ENCODE results near the gene FRAS1.

The FRAS1 gene

DNA sequence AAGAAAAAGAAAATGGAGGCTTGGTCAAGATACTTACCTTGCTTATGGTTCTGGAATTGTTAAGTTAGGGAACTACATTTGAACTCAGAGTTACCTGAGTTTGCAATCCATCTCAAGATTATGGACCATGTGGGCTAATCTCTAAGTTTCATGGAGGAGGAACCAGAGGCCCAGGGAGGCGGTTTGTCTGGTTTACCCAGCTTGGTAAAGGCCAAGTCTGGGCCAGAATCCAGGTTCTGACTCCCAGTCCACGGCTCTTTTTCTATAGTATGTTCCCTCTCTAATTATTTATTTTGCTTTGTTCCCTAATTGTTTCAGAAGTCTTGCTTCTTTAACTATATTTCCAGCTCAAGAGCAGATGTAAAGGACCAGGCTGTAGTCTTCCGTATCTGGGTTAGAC, 168.1 kb downstream of the FRAS1 start:
- H3K4me3 ChIP-seq (ENCODE audit: low read length), result no peak overlapping the region
- DNase-seq (ENCODE audit: low read depth), result no peak
- TF ChIP-seq, protein P1, sequence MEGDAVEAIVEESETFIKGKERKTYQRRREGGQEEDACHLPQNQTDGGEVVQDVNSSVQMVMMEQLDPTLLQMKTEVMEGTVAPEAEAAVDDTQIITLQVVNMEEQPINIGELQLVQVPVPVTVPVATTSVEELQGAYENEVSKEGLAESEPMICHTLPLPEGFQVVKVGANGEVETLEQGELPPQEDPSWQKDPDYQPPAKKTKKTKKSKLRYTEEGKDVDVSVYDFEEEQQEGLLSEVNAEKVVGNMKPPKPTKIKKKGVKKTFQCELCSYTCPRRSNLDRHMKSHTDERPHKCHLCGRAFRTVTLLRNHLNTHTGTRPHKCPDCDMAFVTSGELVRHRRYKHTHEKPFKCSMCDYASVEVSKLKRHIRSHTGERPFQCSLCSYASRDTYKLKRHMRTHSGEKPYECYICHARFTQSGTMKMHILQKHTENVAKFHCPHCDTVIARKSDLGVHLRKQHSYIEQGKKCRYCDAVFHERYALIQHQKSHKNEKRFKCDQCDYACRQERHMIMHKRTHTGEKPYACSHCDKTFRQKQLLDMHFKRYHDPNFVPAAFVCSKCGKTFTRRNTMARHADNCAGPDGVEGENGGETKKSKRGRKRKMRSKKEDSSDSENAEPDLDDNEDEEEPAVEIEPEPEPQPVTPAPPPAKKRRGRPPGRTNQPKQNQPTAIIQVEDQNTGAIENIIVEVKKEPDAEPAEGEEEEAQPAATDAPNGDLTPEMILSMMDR (conservative IDR thresholded peaks at IDR 0.05; ENCODE audit: low read depth, low read length), result no peak

DNA sequence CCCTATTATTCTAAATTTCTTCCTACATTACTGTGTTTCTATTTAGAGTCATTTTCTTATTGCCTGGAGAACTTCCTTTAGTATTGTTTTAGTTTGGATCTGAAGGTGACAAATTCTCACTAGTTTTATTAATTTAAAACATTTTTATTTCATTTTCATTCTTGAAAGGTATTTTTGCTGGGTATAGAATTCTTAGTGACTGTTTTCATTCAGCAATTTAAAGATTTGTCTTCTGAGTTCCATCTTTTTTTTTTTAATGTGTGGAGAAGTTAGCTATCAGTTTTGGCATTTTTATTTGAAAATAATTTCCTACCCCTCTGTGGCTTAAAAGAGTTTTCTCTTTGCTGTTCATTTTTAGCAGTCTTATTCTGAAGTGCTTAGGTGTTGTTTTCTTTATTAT, 169.2 kb downstream of the FRAS1 start:
- no peak for DNase-seq (ENCODE audit: low read depth)
- no peak overlapping the region for H3K4me3 ChIP-seq (ENCODE audit: low read length)
- TF ChIP-seq, protein P1 (conservative IDR thresholded peaks at IDR 0.05; ENCODE audit: low read depth, low read length), result no peak

DNA sequence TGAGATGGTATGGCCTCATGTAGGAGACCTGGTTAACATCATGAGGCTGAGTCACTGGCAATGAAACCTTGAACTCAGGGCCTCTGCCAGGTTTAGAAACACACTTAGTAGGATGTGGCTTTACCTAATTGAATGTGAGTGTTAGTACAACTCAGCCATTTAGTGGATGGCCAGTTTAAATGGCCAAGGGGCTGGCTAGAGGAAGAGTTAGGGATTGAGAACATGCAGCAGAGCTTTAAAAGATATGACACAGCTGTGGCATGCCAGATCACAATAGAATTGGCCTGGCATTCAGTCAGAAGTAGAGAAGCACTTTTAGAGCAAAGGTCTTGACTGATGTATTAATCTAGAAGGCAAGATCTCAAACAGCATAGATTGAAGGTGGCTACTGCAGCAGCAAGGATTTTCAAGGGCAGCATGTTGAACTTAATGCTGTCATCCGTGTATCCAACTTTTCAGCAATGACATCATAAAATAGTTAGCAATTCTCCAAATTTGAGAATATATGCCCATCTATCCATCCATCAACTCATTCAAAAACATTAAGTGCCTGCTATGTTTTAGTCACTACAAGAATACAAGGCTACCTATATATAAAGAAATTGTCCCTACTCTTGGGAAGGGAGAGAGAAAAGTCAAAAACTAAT, 170.4 kb downstream of the FRAS1 start:
- TF ChIP-seq, protein P1 (conservative IDR thresholded peaks at IDR 0.05; ENCODE audit: low read depth, low read length), result no peak
- DNase-seq (ENCODE audit: low read depth), result no peak
- H3K4me3 ChIP-seq (ENCODE audit: low read length), result no peak overlapping the region

DNA sequence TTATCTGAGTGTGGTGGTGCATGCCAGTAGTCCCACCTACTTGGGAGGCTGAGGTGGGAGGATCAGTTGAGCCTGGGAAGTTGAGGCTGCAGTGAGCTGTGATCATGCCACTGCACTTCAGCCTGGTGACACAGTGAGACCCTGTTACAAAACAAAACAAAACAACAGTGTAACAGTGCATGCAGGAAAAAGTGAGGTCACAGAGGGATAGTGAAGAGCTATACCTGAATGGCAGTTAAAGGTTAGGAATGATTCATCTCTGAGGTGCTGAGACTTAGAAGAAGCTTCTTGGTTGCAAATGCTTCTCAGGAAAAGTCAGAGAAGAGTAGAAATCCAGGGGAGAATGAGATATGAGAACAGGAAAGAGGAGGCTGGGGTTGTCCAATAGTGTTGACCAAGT, 178.7 kb downstream of the FRAS1 start:
- H3K4me3 ChIP-seq (ENCODE audit: low read length), result no peak overlapping the region
- DNase-seq (ENCODE audit: low read depth), result no peak
- TF ChIP-seq, protein P1 (conservative IDR thresholded peaks at IDR 0.05; ENCODE audit: low read depth, low read length), result no peak

DNA sequence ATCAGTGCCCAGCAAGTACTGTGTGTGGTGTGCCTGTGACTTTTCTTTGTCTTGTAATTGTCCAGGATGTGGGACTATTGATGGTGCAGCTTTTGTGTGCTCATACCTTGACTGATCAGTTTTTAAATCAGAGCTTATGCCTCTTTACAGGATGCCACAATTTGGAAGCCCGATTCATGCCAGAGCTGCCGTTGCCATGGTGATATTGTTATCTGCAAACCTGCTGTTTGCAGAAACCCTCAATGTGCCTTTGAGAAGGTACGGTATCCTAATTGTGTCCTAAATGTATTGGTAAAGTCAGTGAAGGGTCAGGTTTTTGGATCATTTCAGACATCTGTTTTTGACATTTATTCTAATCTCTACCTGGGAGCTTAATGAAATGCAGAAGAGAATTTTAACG, 180.2 kb downstream of the FRAS1 start:
- no peak for DNase-seq (ENCODE audit: low read depth)
- no peak overlapping the region for H3K4me3 ChIP-seq (ENCODE audit: low read length)
- TF ChIP-seq, protein P1 (conservative IDR thresholded peaks at IDR 0.05; ENCODE audit: low read depth, low read length), result no peak

DNA sequence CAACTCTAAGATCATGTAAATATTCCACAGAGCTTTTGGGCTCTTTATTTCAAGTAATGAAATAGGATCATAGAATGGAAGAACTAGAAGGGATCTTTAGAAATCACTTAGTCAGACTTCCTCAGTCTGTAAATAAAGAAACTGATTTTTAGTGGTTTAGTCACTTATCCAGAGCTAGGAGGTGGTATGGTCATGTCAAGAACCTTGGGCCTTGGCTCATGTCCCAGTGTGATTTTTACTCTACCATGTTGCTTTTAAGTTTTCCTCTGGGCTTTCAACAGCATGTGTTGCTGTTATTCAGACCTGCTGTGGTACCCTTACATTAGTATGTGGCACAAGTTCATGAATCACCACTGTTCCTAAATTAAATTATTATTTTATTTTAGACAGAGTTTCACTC, 184.9 kb downstream of the FRAS1 start:
- no peak for DNase-seq (ENCODE audit: low read depth)
- H3K4me3 ChIP-seq (ENCODE audit: low read length), result no peak overlapping the region
- TF ChIP-seq, protein P1 (conservative IDR thresholded peaks at IDR 0.05; ENCODE audit: low read depth, low read length), result no peak

DNA sequence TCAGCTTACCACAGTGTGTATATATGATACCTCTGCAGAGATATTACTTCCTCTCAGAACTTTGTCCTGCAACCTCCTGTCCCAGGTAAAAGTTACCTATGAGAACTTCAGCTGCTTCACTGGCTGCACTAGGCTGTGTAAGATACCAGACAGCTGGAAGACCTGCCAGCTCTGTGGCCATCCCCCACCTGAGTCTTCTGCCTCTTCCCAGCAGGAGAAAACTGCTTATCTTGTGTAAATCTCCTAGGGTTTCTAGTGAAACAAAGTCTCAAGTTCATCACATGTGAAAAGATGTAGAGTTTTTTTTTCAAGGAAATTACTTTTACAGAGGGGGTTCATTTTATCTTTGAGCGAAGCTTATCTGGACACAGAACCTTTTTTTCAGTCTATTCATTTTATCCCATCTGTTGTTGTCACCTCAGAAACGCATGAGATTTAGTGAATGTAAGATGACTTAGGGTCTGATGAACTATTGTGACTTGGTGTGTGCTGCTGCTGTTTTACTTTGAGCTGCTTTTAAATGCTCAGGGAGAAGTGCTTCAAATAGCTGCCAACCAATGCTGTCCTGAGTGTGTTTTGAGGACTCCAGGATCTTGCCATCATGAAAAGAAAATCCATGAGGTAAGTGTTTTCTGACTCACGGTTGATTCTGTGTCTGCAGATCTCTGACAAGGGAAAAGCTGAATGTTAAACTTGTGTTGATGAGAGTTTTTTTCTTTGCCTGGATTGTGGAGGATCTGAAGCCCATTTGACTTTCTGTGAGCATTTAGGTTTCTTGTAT, 187.8 kb downstream of the FRAS1 start:
- H3K4me3 ChIP-seq (ENCODE audit: low read length), result no peak overlapping the region
- TF ChIP-seq, protein P1 (conservative IDR thresholded peaks at IDR 0.05; ENCODE audit: low read depth, low read length), result no peak

More for the DNA sequence above, 187.8 kb downstream of the FRAS1 start:
- DNase-seq (ENCODE audit: low read depth), result no peak
